K562 (cell line): ENCODE measurements around the gene MIDN. TPM values are rescaled to one million over a fixed set of nuclear protein-coding genes. Genes with fewer than 3 reads are reported as not detected.

Experiments used
- ATAC-seq: fragments of 200-7000 bp; cut with Tn5 transposase; 3 replicates; pipeline ENCODE4 v1.9.1; 2020; ENCODE audit warnings: moderate library complexity
- BruUV-seq: library from RNA; stranded (reverse); fragments of 400-500 nt; replicated peaks from 2 replicates; lab custom pipeline; 2021; lab: Mats Ljungman, UMichigan
- CTCF ChIA-PET: fragments of 300-600 bp; formaldehyde crosslinking; extraction: SDS; loops from one replicate; lab custom pipeline; 2021; ENCODE audit warnings: low intra/inter-chr PET ratio; lab: Yijun Ruan, JAX
- POLR2A ChIA-PET: fragments of 300-600, 350-650 bp; sonication (Branson Sonifier 250); formaldehyde crosslinking; extraction: SDS; loops from one replicate; lab custom pipeline; 2021; ENCODE audit warnings: antibody characterized with exemption, inconsistent platforms; lab: Yijun Ruan, JAX
- DNase-seq, 4 experiments: peaks; one replicate each; pipeline versions ENCODE4 v3.0.0 to v3.0.0-alpha.2; 2011 to 2018; ENCODE audit warnings: low spot score in 3 of 4, mixed read lengths in 3 of 4; ENCODE audit errors: extremely low read depth in 1 of 4
- FAIRE-seq: peaks from 2 replicates; lab custom pipeline; 2011; peaks lifted over from hg19 to GRCh38; lab: Jason Lieb, UNC
- H2AFZ ChIP-seq: 2 replicates; pipeline ENCODE4 v1.6.0; 2011; ENCODE audit warnings: low read depth, low read length, control low read depth, inconsistent platforms
- H3K27ac ChIP-seq: fragments of 200-600 bp; 3 replicates; pipeline ENCODE4 v1.8.0; 2011; ENCODE audit warnings: low read depth, mild to moderate bottlenecking, control low read depth, inconsistent platforms, low read length, moderate library complexity, mixed read lengths; ENCODE audit errors: extremely low read depth
- H3K27me3 ChIP-seq, 2 experiments: fragments of 300-600 bp in 1 of 2; 2 replicates in 1 of 2; 3 replicates in 1 of 2; pipeline versions ENCODE4 v1.6.0 to v1.8.0; 2011; ENCODE audit warnings: inconsistent platforms in 2 of 2, low read length in 2 of 2, mild to moderate bottlenecking in 1 of 2, mixed read lengths in 1 of 2, moderate library complexity in 1 of 2; ENCODE audit not compliant: control insufficient read depth in 2 of 2, insufficient read depth in 2 of 2
- H3K36me3 ChIP-seq: fragments of 300-600 bp; 3 replicates; pipeline ENCODE4 v1.8.0; 2011; ENCODE audit warnings: mild to moderate bottlenecking, low read length, inconsistent platforms; ENCODE audit not compliant: control insufficient read depth, insufficient read depth
- H3K4me1 ChIP-seq, 2 experiments: fragments of 200-600 bp in 1 of 2; replicated peaks in 1 of 2; 2 replicates in 1 of 2; 3 replicates in 1 of 2; pipeline versions ENCODE4 v1.5.1 to v1.8.0; 2011; ENCODE audit warnings: inconsistent platforms in 2 of 2, low read length in 2 of 2, mild to moderate bottlenecking in 1 of 2, mixed read lengths in 1 of 2, moderate library complexity in 1 of 2; ENCODE audit not compliant: control insufficient read depth in 2 of 2, insufficient read depth in 2 of 2
- H3K4me2 ChIP-seq: 2 replicates; pipeline ENCODE4 v1.6.1; 2011; ENCODE audit warnings: low read length, control low read depth, inconsistent platforms, mixed read lengths; ENCODE audit not compliant: insufficient read depth
- H3K4me3 ChIP-seq: fragments of 200-600 bp; sonication (generic), shearing (Covaris generic); 2 replicates; pipeline ENCODE4 v1.5.1; 2016; ENCODE audit warnings: control low read depth, inconsistent platforms
- H3K79me2 ChIP-seq: fragments of 200-600 bp; 3 replicates; pipeline ENCODE4 v1.8.0; 2011; ENCODE audit warnings: low read length, inconsistent platforms; ENCODE audit not compliant: control insufficient read depth, insufficient read depth
- H3K9ac ChIP-seq, 2 experiments: 2 replicates each; pipeline versions ENCODE4 v1.6.0 to v1.6.1; 2011; ENCODE audit warnings: low read depth in 2 of 2, low read length in 2 of 2, control low read depth in 1 of 2, inconsistent platforms in 1 of 2, mild to moderate bottlenecking in 1 of 2, mixed read lengths in 1 of 2; ENCODE audit not compliant: insufficient read depth in 1 of 2
- H3K9me1 ChIP-seq: one replicate; pipeline ENCODE4 v1.6.0; 2011; ENCODE audit warnings: inconsistent platforms, mild to moderate bottlenecking, low read length, moderate library complexity; ENCODE audit not compliant: control insufficient read depth, insufficient read depth
- H3K9me3 ChIP-seq: replicated peaks from 2 replicates; pipeline ENCODE4 v1.5.1; 2011; ENCODE audit warnings: low read depth, low read length, inconsistent platforms; ENCODE audit not compliant: control insufficient read depth, insufficient read depth
- H4K20me1 ChIP-seq: replicated peaks from 2 replicates; pipeline ENCODE4 v1.6.1; 2011; ENCODE audit warnings: low read length, inconsistent platforms, mixed read lengths; ENCODE audit not compliant: control insufficient read depth, insufficient read depth
- KDM1A ChIP-seq, 2 experiments: fragments of 450-650 bp; IDR thresholded peaks; 2 replicates each; pipeline ENCODE4 v1.6.1; 2016; ENCODE audit warnings: mild to moderate bottlenecking in 2 of 2
- TBP ChIP-seq: optimal IDR thresholded peaks from 2 replicates; pipeline ENCODE3; 2011; ENCODE audit warnings: low read depth, low read length, improper control_type of control experiment
- WGBS: fragments of 100-300 bp; shearing (Covaris generic); methylation state at CpG from one replicate; pipeline ENCODE4 v1.1.6; 2016; ENCODE audit warnings: low coverage, mixed read lengths; ENCODE audit not compliant: insufficient coverage; ENCODE audit errors: missing lambda C conversion rate; 5-methylcytosine and 5-hydroxymethylcytosine counted together
- in situ Hi-C: fragments of 300-500 bp; cut with MboI; formaldehyde crosslinking; loops from 4 replicates; pipeline ENCODE4 v1.15.0; 2018; ENCODE audit warnings: inconsistent platforms, mixed read lengths
- intact Hi-C: fragments of 100-400 bp; cut with micrococcal nuclease; formaldehyde crosslinking; loops from 2 replicates; pipeline ENCODE4 v1.14.2; 2022
- polyA plus RNA-seq, 8 experiments: library from polyadenylated mRNA; depleted of rRNA in 4 of 8; stranded (reverse) in 5 of 8; unstranded in 3 of 8; fragments of >200 nt; fragmentation: Nextera tagmentation in 2 of 8; fragmentation: Illumina TruSeq in 1 of 8; extraction: Ambion mirVana in 2 of 8; extraction: Trizol in 1 of 8; gene quantifications; 2 replicates each; pipeline versions ENCODE4 v1.2.1 to v1.2.3, GENCODE V29; 2011 to 2014; ENCODE audit warnings: inconsistent platforms in 1 of 8, missing spikeins in 1 of 8
- total RNA-seq, 7 experiments: library from RNA; depleted of rRNA in 6 of 7; stranded (reverse); fragments of >200 nt in 6 of 7; fragmentation: Illumina TruSeq in 2 of 7; extraction: Trizol in 2 of 7; gene quantifications; 2 replicates each; pipeline versions ENCODE4 v1.2.1 to v1.2.3, GENCODE V29; 2011 to 2021; ENCODE audit warnings: low replicate concordance in 1 of 7
- TF ChIP-seq, protein P1 (sequence below): sonication (generic); formaldehyde crosslinking; IDR thresholded peaks from 2 replicates; pipeline ENCODE4 v1.8.1; 2023; ENCODE audit warnings: mild to moderate bottlenecking, missing genetic modification reagents

MIDN gene
- total and polyA plus RNA-seq, 9 of the 15 experiments (the other 6 are each of a cell fraction or from before 2014, with no cell fraction given), result 0.17 to 120 (median 10.1) TPM

DNA sequence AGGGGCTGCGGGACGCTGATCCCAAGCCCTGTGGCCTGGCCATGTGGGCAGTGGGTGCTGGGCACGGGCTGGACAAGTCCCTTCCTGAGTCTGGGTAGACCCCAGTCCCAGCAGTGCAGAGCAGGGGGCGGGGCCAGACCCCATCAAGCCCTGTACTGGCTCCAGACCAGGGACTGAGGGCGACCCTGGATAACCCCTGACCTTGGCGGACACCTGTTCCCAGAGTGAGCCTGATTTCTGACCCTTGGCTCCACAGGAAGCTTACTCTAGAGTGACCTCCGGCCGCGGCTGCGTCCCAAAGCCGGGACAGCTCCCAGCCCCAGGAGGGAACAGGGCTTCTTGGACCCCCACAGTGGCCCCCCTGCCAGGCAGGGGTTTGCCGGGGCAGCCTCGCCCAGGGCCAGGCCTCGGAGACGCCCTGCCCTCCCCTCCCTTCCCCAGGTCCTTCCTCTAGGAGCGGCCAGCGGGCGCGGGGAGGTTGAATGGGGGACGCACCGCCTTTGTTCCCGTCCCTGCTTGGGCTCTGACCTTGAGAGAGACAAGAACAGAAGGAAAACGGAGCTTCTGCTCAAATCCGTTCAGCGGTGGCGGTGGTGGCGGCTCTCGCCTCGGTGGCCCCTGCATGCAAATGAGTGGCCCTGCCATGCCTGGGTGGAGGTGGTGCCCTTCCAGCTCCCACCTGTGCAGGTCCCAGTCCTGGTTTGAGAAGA lies 35.0 kb downstream of the MIDN start:
- TF ChIP-seq TBP (no peak), KDM1A (IDR thresholded peaks at IDR 0.05) (peak; percentile 7 to 13; a peak in 1 of 4 replicates)
- TF ChIP-seq, protein P1, sequence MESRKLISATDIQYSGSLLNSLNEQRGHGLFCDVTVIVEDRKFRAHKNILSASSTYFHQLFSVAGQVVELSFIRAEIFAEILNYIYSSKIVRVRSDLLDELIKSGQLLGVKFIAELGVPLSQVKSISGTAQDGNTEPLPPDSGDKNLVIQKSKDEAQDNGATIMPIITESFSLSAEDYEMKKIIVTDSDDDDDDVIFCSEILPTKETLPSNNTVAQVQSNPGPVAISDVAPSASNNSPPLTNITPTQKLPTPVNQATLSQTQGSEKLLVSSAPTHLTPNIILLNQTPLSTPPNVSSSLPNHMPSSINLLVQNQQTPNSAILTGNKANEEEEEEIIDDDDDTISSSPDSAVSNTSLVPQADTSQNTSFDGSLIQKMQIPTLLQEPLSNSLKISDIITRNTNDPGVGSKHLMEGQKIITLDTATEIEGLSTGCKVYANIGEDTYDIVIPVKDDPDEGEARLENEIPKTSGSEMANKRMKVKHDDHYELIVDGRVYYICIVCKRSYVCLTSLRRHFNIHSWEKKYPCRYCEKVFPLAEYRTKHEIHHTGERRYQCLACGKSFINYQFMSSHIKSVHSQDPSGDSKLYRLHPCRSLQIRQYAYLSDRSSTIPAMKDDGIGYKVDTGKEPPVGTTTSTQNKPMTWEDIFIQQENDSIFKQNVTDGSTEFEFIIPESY, result peak; percentile 75
- ChIA-PET POLR2A (interaction anchor here (0.6 to 2.0 kb wide), 6 partner anchors 8 to 161 kb away, joined by 3 to 9 read pairs (median 4); partner anchors contain the start of genes CIRBP and FAM174C), CTCF (no interaction called here)
- peaks cover 0 to 84% of the 10 kb centered on the region in 2 experiments; a peak in 2 of 5 replicates for H3K4me1 ChIP-seq
- ATAC-seq (no peak), FAIRE-seq (no peak), DNase-seq (no peak)
- peaks cover 23% of the 10 kb centered on the region; the same call in 2 of the 3 replicates for H3K36me3 ChIP-seq
- peak overlapping the region in 1 of 2 experiments; percentile 45; a peak in 2 of 4 replicates for H3K9ac ChIP-seq
- peaks cover 20% of the 10 kb centered on the region for H4K20me1 ChIP-seq
- H3K27ac ChIP-seq, result no peak overlapping the region
- WGBS, result 17% methylated on average over 20 of the region's 29 CpGs
- no TSS peak for BruUV-seq
- in situ Hi-C loops (no loop called here), intact Hi-C loops (no loop called here)
- no peaks in the 10 kb centered on the region; the same call in 2 of the 3 replicates for H3K79me2 ChIP-seq
- H2AFZ ChIP-seq, result no peak overlapping the region
- H3K27me3 ChIP-seq, result peaks cover 13 to 33% of the 10 kb centered on the region in 2 experiments; a peak in 3 of 5 replicates
- H3K9me3 ChIP-seq, result no peaks in the 10 kb centered on the region
- H3K4me2 ChIP-seq, result no peak overlapping the region
- H3K4me3 ChIP-seq, result no peak overlapping the region
- H3K9me1 ChIP-seq, result no peaks in the 10 kb centered on the region
